Natural killer cell treated with Interleukin-12 subunit alpha and Interleukin-12 subunit beta and Interleukin-15 and Interleukin-18, amount 100 ng/mL, for 72 hours (primary cell): Measurements from ENCODE around the gene PLA2G3. TPM values are rescaled to one million over a fixed set of nuclear protein-coding genes. Genes with fewer than 3 reads are reported as not detected.
"Not testable (repeated sequence)": the region's sequence is repeated elsewhere in the genome, so short reads cannot be mapped to it uniquely, and the experiment has no call there.

ENCODE experiments used
- ATAC-seq, 2 donors: fragments of 150-1000 bp; cut with Tn5 transposase in 1 of 2; sonication (Bioruptor Pico), chemical (Tn5 transposase) in 1 of 2; 2 replicates each; pipeline ENCODE4 v1.10.0; 2021
- DNase-seq: peaks from one replicate; pipeline ENCODE4 v3.0.0; 2022; ENCODE audit warnings: low spot score
- H3K27ac Mint-ChIP-seq, 2 donors: 1 replicate in 1 of 2; 2 replicates in 1 of 2; pipeline ENCODE4 v1.8.0; 2022; ENCODE audit warnings: mixed read lengths in 2 of 2, mild to moderate bottlenecking in 1 of 2, moderate library complexity in 1 of 2
- H3K27me3 Mint-ChIP-seq, 2 donors: 1 replicate in 1 of 2; 2 replicates in 1 of 2; pipeline ENCODE4 v1.8.0; 2022; ENCODE audit warnings: mixed read lengths in 2 of 2
- H3K36me3 Mint-ChIP-seq: one replicate; pipeline ENCODE4 v1.8.0; 2022; ENCODE audit warnings: mixed read lengths
- H3K4me1 Mint-ChIP-seq, 2 donors: 1 replicate in 1 of 2; 2 replicates in 1 of 2; pipeline ENCODE4 v1.8.0; 2022; ENCODE audit warnings: low read depth in 2 of 2, mixed read lengths in 2 of 2, mild to moderate bottlenecking in 1 of 2
- H3K4me3 Mint-ChIP-seq: one replicate; pipeline ENCODE4 v1.8.0; 2022; ENCODE audit warnings: mixed read lengths
- H3K9me3 Mint-ChIP-seq: 2 replicates; pipeline ENCODE4 v1.8.0; 2022; ENCODE audit warnings: mixed read lengths
- total RNA-seq, 2 donors: library from RNA; stranded (reverse); gene quantifications; one replicate each; pipeline ENCODE4 v1.2.3, GENCODE V29; 2022

PLA2G3 gene
- total RNA-seq, 2 donors from 2014 or later: not detected

- no peaks in the 10 kb centered on the region for H3K4me1 Mint-ChIP-seq
- DNase-seq (no peak), ATAC-seq (no peak)
- no peaks in the 10 kb centered on the region for H3K27me3 Mint-ChIP-seq
- H3K9me3 Mint-ChIP-seq: no peaks in the 10 kb centered on the region
- H3K4me3 Mint-ChIP-seq: no peak overlapping the region
- H3K36me3 Mint-ChIP-seq: no peaks in the 10 kb centered on the region
- H3K27ac Mint-ChIP-seq: no peak overlapping the region
Observed at GRCh38 chr22:31097941-31098631, 42.2 kb downstream of the PLA2G3 start.

DNA sequence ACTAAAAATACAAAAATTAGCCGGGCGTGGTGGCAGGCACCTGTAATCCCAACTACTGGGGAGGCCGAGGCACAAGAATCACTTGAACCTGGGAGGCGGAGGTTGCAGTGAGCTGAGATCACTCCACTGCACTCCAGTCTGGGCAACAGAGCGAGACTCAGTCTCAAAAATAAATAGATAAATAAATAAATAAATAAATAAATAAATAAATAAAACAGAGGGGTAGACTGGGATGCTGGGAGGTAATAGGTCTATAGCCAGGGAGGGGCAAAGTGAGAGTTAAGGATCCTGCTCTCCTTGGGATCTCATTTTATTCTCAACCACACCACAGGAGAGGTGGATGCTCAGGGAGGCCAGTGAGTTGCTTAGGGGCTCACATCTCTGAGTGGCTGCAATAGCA lies 42.8 kb downstream of the PLA2G3 start:
- not testable (repeated sequence) for DNase-seq, H3K36me3 Mint-ChIP-seq, ATAC-seq, H3K27ac Mint-ChIP-seq, H3K4me3 Mint-ChIP-seq, H3K4me1 Mint-ChIP-seq, H3K27me3 Mint-ChIP-seq, H3K9me3 Mint-ChIP-seq

GRCh38 chr22:31096657-31097279 lies 43.5 kb downstream of the PLA2G3 start:
- no peak for DNase-seq
- no peak overlapping the region for H3K27ac Mint-ChIP-seq
- H3K36me3 Mint-ChIP-seq: no peaks in the 10 kb centered on the region
- H3K27me3 Mint-ChIP-seq: no peaks in the 10 kb centered on the region
- no peaks in the 10 kb centered on the region for H3K9me3 Mint-ChIP-seq
- ATAC-seq: no peak
- H3K4me3 Mint-ChIP-seq: no peak overlapping the region
- H3K4me1 Mint-ChIP-seq: no peaks in the 10 kb centered on the region

DNA sequence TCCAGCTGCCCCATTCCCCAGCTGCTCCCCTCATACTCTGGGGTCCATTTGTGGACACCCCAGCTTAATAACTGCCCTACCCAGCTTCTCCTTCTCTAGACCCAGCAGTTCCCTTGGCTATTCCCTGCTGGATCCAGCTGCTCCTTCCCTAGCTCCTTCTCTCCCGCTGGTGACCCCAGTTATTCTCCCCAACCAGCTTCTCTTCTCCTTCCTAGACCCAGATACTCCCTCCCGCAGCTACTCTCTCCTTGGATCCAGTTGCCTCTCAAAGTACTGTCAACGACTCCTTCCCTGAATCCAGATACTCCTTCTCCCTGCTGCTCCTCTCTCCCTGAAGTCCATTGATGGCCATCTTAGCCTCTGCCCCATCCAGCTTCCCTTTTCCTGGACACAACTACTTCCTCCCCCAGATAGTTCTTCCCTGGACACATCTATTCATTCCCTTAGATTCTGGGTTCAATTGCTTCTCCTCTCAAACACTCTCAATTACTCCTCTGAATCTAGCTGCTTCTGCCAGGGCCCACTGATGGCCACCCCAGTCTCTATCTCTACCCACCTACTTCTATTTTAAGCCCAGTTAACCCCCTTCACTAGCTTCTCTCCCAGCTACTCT lies 44.6 kb downstream of the PLA2G3 start:
- Mint-ChIP-seq H3K9me3 (no peaks in the 10 kb centered on the region), H3K27me3 (no peaks in the 10 kb centered on the region), H3K4me3 (no peak overlapping the region), H3K27ac (no peak overlapping the region), H3K36me3 (no peaks in the 10 kb centered on the region), H3K4me1 (no peaks in the 10 kb centered on the region)
- DNase-seq: no peak
- ATAC-seq: no peak

DNA sequence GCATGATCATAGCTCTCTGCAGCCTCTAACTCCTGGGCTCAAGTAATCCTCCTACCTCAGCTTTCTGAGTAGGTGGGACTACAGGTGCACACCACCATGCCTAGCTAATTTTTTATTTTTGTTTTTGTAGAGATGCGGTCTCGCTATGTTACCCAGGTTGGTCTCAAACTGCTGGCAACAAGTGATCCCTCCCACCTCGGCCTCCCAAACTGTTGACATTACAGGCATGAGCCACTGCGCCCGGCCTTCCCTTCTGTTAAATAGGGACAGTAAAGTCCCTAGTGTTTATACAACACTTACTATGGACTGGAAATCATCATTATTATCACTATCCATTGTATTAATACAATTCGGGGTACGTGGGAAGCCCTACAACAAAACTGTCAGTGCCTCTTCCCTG lies 45.6 kb downstream of the PLA2G3 start:
- H3K4me3 Mint-ChIP-seq: no peak overlapping the region
- no peaks in the 10 kb centered on the region for H3K27me3 Mint-ChIP-seq
- H3K27ac Mint-ChIP-seq: no peak overlapping the region
- no peaks in the 10 kb centered on the region for H3K9me3 Mint-ChIP-seq
- no peaks in the 10 kb centered on the region for H3K4me1 Mint-ChIP-seq
- ATAC-seq (no peak), DNase-seq (no peak)
- H3K36me3 Mint-ChIP-seq: no peaks in the 10 kb centered on the region

- H3K27me3 Mint-ChIP-seq: no peaks in the 10 kb centered on the region
- no peaks in the 10 kb centered on the region for H3K4me1 Mint-ChIP-seq
- DNase-seq: no peak
- H3K27ac Mint-ChIP-seq: no peak overlapping the region
- no peaks in the 10 kb centered on the region for H3K36me3 Mint-ChIP-seq
- no peaks in the 10 kb centered on the region for H3K9me3 Mint-ChIP-seq
- no peak for ATAC-seq
- H3K4me3 Mint-ChIP-seq: no peak overlapping the region
Observed at GRCh38 chr22:31094021-31094551, 46.2 kb downstream of the PLA2G3 start.

GRCh38 chr22:31093086-31093850 lies 47.0 kb downstream of the PLA2G3 start:
- Mint-ChIP-seq H3K9me3 (no peaks in the 10 kb centered on the region), H3K4me3 (no peak overlapping the region), H3K4me1 (no peaks in the 10 kb centered on the region), H3K27ac (no peak overlapping the region), H3K27me3 (no peaks in the 10 kb centered on the region), H3K36me3 (no peaks in the 10 kb centered on the region)
- ATAC-seq: peak in 1 of 2 donors; percentile 12
- DNase-seq: no peak

DNA sequence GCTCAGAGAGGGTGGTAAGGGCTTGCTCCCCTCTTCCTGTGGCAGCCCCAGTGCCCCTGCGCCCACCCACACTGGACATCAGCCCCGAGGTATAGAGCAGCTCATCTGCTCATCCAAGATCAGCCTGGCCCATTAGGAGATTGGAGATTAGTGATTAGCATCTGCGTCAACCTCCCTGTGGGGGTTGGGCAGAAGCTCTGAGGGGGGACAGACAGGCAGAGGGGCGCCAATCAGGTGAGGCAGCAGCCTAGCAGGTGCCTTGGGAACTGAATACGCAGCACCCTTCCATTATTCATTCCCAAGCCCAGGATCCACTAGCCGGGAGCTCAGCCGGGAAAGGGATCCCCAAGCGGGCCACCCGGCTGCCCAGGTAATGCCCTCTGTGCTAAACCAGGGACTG lies 48.1 kb downstream of the PLA2G3 start:
- Mint-ChIP-seq H3K27ac (no peak overlapping the region), H3K36me3 (no peaks in the 10 kb centered on the region), H3K4me1 (no peaks in the 10 kb centered on the region), H3K4me3 (no peak overlapping the region), H3K9me3 (no peaks in the 10 kb centered on the region), H3K27me3 (no peaks in the 10 kb centered on the region)
- DNase-seq (no peak), ATAC-seq (no peak)

DNA sequence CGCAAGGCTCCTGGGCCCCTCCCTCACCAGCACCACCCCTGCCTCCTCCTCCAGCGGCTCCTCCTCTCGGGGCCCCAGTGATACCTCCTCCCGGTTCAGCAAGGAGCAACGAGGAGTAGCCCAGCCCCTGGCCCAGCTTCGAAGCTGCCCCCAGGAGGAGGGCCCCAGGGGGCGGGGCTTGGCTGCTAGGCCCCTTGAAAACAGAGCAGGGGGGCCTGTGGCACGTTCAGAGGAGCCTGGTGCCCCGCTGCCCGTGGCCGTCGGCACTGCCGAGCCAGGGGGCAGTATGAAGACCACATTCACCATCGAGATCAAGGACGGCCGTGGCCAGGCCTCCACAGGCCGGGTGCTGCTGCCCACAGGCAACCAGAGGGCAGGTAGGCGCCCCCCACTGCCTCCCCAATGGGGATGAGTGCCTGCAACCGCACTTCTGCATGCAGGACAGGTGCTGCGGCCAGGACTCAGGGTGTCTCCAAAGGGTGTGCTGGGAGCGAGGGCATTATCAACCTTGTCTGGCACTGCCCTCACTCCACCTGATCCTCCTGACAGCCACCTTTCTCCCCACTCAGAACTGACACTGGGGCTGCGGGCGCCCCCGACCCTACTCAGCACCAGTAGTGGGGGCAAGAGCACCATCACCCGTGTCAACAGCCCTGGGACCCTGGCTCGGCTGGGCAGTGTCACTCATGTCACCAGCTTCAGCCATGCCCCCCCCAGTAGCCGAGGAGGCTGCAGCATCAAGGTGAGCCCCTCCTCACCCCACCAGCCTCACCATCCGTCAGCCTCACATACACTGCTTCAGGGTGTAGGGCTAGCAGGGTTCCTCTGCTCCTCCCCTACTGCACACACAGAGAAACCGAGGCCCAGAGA lies 49.0 kb downstream of the PLA2G3 start:
- no peak overlapping the region for H3K4me3 Mint-ChIP-seq
- DNase-seq: no peak
- H3K27ac Mint-ChIP-seq: no peak overlapping the region
- no peaks in the 10 kb centered on the region for H3K27me3 Mint-ChIP-seq
- H3K4me1 Mint-ChIP-seq: no peaks in the 10 kb centered on the region
- H3K9me3 Mint-ChIP-seq: no peaks in the 10 kb centered on the region
- H3K36me3 Mint-ChIP-seq: no peaks in the 10 kb centered on the region
- ATAC-seq: no peak

- H3K4me3 Mint-ChIP-seq: no peak overlapping the region
- H3K27me3 Mint-ChIP-seq: no peaks in the 10 kb centered on the region
- ATAC-seq (no peak), DNase-seq (no peak)
- H3K27ac Mint-ChIP-seq: no peak overlapping the region
- no peaks in the 10 kb centered on the region for H3K9me3 Mint-ChIP-seq
- no peaks in the 10 kb centered on the region for H3K4me1 Mint-ChIP-seq
- H3K36me3 Mint-ChIP-seq: no peaks in the 10 kb centered on the region
Observed at GRCh38 chr22:31090217-31091085, 49.9 kb downstream of the PLA2G3 start.

- ATAC-seq (no peak), DNase-seq (no peak)
- Mint-ChIP-seq H3K9me3 (no peaks in the 10 kb centered on the region), H3K36me3 (no peaks in the 10 kb centered on the region), H3K4me3 (no peak overlapping the region), H3K27ac (no peak overlapping the region), H3K27me3 (no peaks in the 10 kb centered on the region), H3K4me1 (peaks cover 0 to under 1% of the 10 kb centered on the region in 2 donors)
Observed at GRCh38 chr22:31089160-31090100, 50.9 kb downstream of the PLA2G3 start.
